Superior temporal gyrus (tissue), 1 donor: Measurements from ENCODE around the gene PTGR3.

Experiments used
- DNase-seq: peaks from one replicate; pipeline ENCODE4 v3.0.0-alpha.2; 2016; ENCODE audit errors: extremely low spot score

PTGR3 gene, protein sequence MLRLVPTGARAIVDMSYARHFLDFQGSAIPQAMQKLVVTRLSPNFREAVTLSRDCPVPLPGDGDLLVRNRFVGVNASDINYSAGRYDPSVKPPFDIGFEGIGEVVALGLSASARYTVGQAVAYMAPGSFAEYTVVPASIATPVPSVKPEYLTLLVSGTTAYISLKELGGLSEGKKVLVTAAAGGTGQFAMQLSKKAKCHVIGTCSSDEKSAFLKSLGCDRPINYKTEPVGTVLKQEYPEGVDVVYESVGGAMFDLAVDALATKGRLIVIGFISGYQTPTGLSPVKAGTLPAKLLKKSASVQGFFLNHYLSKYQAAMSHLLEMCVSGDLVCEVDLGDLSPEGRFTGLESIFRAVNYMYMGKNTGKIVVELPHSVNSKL

DNA sequence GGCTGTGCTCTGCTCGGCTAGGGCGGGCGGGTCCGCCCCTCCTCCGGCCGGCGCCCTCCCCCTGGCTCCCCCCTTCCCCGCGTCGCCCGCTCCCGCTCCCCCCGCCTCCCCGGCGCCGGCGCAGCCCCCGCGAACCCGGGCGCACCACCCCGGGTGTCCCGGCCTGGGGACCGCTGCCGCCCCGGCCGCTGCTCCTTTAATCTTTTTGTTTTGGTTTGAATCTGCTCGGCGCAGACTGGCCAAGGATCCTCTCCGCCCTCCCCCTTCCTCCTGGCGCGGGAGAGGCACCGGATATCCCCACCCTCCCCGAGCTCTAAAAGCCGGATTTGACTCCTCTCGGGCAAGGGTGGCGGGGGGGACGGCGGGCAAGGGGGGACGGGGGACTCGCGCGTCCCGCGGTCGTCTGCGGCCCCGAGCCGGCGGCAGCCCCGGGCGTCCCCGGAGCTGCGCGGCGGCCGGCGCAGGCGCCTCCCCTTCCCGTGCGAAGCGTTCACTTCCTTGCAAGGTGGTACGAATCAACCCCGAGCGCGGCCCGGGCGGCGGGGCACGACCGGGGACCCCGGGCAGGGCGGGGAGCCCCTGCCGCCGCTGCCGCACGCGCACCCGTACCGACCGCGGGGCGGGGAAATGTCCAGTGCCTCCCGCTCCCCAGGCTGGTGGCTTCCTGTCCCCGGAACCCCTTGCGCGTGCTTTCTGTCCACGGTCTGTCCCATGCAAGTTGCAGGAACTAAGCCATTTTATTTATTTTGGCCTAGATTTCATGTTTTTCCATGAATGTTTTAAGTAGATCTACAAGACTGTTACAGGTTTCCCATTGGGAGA is at the start of gene PTGR3:
Gene PTGR3 (minus strand): TSS at position 11 of the 822 bp plus-strand sequence. CDS start 81 bp downstream, outside the sequence.
- DNase-seq: peak; percentile 77

DNA sequence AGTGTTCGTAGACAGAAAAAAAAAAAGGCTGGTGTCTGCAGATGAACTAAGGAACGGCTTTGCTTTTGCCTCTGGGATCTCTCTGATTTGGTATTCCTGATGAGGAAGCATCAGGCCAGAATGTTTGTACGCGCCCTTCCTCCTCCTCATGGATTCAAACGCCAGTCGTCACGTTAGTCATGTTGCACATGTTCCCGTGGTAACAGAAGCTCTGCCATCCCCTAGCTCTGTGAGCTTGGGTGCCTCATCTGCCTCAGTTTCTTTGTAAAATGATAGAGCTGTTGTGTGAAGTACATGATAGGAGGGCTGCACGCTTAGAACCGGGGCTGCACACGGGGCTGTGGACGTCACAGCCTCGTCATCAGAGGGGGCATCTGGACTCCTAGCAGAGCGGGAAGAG is 48.7 kb upstream of the PTGR3 start:
- DNase-seq: no peak

DNA sequence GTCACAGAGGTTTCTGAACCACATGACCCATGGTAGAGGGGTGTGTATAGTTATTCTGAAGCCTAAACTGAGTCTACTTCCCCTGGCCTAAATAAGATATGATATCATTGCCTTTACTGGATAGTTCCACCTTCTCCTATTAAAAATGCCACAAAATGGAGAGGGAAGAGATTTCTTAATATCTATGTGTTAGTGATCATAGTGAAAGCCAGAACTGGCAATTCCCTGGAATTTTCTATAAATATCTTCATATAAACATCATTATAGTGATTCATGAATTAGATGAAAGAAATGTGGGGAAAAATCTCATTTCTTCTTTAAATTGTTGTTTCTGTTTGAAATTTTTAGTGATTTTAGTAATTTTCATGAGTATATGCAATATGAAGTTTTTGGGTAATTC is 47.4 kb upstream of the PTGR3 start:
- no peak for DNase-seq

DNA sequence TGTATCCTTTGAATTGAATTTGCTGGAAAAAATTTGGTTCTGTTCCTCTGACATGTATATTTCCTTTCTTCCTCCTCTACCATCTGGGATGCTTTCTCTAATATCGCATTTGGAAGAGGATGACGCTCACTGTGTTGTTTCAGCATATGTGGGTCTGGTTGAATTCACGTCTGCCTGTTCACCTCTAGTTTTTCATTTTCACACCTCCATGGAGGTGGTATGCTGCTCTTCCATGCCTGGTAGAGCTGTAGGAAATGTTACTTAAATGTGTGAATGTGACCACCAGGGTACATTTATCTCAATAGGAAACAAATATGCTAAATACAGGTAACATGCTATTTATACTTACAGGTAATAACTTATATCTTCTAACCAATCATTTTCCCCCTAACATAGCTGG is 46.2 kb upstream of the PTGR3 start:
- no peak for DNase-seq

DNA sequence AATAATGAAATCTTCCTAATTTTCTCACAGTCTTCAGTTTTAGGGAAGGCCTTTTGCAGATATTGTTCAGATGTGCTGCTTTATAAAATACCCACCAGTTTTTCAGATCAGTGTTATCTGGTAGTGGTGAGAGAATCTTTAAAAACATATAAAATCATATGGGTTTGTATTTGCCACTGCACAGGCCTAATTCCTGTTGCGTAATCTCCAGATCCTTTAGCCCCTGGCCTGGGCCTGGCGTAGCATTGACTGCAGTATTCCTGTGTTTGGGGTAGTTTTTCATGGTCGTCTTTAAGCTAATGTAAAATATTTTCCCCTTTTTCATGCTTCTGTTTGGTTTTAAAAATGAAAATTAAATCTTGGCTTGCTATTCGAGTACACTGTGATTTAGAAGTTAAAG is 44.8 kb upstream of the PTGR3 start:
- no peak for DNase-seq

DNA sequence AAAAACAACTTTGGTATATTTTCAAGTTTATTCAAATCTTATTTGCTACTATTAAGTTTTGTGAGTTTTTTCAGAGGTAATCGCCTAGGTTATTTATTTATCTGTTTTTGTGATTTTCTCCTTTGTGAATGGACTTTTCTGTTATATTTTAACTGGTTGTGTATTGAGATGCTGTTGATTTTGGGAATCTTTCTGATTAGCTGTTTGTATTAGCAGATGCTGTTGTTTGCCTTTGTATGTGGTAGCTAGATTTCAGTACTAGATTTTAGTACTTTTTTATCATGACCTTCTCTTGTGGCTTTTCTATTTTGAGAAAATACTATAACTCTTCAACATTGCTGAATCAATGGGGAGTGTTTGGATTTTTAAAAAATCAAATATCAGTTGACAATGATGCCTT is 44.1 kb upstream of the PTGR3 start:
- DNase-seq: no peak

DNA sequence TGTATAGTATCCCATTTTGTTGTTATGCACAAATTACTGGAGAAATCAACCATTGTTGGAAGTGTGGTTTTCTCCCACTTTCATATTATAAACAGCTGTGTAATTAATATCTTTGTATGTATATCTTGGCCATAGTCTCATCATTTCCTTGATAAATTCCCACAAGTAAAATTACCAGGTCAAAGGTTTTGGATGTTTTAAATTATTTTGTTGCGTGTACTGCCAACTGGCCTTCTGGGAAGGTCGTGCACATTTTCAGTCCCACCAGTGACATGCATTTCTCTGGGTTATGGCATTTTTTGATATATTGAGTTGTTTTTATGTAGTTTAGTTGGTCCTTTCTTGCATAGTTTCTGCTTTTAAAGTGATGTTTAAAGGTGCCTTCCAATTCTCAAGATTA is 43.2 kb upstream of the PTGR3 start:
- DNase-seq: no peak

DNA sequence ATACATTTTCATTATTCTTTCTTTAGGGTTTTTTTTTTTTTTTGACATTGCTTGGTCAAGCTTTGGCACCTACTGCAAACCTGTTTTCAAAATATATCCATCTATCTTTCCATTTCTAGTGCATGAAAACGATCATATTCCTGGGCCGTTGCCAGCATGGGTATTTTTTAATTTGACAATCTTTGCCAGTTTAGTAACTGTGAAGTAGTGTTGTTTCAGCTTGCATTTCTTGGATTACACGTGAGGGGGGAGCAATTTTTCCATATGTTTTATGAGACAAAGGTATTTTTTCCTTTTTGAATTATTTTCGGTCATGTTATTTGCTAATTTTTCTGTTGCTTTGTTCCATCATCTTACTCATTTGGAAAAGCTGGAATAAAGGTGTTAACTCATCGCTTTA is 42.5 kb upstream of the PTGR3 start:
- no peak for DNase-seq

DNA sequence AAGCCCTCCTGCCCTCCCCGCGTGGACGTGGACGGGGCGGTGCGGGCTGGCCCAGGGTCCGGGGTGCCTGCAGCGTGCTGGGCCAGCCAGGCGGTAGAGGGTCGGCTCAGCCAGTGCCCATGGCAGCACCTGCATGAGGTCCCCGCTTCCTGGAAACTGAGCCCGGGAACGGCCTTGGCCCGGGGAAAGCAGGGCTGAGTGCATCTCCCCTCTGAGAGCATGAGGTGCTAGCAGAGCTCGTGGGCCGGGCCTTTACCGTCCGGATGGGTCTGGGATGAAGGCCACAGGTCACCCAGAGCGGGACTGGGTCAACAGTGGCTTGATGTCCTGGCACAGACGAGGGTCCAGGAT is 41.5 kb upstream of the PTGR3 start:
- DNase-seq: no peak

DNA sequence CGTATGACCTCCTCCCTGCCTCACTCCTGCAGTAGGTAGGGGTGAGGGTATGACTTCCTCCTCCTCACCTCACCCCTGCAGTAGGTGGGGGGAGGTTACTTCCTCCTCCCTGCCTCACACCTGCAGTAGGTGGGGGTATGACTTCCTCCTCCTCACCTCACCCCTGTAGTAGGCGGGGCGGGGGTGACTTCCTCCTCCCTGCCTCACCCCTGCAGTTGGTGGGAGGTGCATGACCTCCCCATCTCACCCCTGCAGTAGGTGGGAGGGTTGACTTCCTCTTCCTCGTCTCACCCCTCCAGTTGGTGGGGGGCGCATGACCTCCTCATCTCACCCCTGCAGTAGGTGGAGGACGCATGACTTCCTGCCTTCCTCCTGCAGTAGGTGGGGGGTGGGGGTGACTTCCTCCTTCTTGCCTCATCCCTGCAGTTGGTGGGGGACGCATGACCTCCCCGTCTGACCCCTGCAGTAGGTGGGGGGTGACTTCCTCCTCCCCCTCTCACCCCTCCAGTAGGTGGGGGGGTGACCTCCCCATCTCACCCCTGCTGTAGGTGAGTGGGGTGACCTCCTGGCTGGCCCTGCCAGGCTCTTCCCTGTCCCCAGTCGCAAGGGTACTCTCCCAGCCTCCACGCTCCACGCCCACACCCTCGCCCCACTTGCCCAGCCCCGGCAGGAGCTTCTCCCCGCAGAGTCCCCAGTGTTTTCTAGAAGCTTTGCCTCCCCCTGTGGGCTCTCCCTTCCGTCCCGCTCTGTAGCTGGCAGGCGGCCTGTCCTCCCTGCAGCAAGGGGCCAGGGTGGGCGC is 40.9 kb upstream of the PTGR3 start:
- DNase-seq: no peak

DNA sequence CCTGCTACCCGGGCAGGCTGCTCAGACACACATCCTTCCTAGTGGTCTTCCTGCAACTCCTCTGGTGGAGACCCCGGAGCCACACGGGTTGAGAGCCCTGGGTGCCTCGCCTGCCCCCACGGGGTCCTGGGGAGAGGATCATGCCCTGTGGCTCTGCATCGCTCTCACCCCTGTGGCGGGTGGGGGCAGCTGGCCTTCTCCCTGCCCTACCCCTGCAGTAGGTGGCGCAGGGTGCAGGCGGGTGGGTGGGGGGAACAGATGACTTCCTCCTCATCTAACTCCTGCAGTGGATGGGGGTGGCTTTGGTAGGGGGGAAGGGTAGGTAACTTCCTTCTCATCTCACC is 40.2 kb upstream of the PTGR3 start:
- DNase-seq: no peak

DNA sequence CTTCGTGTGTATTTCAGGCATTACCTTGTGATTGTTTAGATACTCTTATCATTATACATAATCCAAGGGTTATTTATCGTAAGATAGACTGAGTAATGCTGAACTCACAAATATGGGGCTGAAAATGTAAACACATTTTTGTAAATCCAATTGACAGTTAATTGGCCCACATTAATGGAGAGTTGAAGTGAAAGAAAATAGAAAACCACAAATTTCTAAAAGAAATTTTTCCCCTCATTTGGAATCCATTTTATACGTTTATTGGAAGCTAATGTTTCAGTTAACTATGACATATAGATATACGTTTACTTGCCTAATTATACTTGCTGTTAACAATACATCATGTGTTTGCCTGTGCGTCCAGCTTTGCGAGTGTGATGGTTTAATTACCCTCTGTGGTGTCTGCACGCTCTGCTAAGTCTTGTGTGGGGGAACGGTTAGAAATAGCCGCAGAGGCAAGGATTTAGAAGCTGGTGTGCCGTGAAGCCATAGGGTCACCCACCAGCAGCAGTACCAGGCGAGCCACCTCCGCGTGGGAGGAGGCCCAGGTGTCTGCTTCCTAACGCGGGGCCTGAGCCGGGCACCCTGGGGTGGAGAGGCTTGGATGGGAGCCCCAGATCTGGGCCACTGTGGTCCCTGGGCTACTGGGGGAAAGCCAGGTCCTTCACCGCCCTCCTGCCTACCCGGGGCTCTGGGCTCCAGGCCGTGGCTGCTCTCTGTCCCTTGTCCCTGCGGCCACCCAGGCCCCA is 39.7 kb upstream of the PTGR3 start:
- DNase-seq: no peak

DNA sequence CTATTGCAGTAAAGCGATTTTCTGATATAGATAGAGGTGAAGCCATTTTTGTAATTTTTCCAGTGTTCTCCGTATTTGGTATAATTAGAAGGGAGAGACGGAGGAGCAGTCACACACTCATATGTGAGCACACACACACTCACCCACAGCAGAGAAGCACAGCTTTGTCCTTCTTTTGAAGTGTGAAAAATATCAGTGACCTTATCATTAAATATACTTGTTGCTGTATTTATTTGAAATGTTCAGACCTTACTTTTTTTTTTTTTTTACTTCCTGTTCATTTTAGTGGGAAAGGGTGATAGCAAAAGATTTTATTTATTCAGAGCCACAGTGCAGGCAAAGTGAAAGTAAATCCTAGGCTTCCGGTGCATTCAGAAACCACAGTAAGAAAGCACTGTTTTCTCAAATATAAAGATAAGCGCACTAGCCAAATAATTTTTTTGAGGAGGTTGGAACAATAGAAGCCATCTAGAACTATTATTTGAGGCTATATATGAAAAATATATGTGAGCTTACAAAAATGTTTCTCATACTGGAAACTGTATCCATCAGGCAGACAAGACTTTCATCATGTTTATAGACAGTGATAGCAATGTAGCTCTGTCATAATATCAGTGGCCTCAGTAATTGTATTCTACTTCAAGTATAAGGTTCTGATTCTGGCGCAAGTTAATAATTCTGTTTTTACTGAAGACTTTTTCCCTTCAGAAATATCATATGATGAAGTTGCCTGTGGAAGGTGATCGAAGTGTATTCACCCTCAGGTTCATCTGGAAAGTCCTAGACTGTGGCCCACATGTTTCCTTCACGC is 38.9 kb upstream of the PTGR3 start:
- DNase-seq: peak; percentile 73

DNA sequence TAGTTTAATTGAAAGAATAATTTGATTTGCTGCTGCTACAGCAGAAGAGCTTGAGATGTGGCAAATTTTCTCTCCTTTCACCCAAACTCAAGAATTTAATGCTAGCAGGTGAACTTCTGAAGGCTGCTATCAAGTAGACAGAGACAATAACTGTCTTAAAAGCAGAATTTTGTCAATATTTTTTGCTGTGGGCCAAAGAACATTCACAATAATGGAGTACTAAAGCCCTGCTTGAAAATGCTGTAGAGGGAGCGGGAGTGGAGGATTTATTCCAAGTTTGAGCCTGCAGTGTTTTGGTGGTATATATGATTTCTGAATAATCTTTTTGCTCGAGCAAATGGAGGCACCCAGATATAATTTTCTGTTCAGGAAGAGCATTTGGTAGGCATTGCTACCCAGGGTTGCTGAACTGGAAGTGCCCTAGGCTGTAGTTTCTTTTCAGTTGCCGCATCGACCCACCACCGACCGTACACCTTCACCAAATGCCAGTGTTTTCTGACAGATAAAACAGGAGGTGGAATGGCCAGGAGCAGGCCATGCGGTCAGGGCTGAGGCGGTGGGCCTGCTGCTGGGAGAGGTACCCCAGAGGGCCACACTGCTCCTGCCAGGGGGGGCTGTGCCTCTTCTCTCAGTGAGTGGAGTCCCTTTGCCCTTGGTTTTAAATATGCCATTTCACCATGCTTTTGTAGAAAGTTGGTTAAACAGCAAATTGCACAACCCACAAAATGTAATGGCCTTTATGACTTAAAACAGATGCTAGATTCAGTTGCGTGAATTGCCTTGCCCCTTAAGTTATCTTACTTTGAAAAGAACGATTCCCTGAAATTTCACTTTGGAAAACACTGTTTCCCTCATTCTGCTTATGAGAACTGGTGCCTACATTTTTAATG is 38.0 kb upstream of the PTGR3 start:
- DNase-seq: peak; percentile 63

DNA sequence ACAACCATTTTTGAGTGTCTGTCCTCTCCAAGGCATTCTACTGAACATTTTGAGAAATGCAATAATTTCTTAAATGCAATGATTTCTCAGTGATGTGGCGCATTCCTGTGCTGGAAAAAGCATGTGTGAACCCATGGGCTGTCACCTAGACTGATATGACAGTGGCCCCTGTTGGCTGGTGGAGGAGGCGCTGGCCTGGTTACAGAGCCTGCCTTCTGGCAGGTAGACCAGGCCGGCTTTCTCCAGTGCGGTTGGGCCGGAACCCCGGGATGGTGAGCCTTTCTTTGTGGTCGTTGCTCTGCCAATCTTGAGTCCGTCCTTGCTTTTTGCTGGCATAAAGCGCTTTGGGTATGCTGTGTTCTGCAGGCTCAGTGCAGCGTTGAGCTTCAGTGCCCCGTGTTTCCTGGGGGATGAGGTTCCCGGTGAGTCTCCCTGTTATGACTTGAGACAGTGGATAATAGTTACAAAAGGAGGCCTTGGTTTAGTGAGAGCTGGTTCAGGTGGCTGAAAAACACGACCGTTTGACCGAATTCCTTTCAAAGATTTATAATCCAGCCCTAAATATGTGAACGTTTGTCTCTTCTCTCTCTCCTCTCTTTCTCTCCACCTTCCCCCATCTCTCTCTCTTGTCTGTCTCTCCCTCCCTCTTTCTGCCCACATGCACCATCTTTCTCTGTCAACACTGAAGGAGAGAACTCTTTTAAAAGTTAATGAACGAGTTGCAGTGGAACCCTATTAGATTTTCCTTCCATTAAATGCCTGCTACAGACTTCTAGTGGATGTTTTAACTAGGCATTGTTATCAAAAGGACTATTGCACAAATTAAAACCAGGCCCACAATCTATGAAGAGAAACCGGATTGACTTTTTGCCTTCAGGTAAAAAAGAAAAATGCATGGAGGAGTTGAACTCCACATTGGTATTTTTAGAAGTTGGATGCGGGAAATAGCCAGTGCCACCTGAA is 35.7 kb upstream of the PTGR3 start:
- no peak for DNase-seq

DNA sequence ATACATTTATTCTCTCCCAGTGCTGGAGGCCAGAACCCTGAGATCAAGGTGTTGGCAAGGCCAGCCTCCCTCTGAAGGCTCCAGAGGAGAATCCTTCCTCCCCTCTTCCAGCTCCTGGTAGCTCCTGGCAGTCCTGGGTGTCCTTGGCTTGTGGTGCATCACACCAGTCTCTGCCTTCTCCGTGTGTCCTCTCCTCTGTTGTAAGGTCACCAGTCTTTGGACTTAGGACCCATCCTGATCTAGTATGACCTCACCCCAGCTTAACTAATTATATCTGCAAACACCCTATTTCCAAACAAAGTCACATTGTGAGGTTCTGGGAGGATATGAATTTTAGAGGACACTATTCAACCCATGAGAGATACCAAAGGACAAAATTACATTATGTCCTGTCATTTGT is 32.8 kb upstream of the PTGR3 start:
- DNase-seq: no peak

DNA sequence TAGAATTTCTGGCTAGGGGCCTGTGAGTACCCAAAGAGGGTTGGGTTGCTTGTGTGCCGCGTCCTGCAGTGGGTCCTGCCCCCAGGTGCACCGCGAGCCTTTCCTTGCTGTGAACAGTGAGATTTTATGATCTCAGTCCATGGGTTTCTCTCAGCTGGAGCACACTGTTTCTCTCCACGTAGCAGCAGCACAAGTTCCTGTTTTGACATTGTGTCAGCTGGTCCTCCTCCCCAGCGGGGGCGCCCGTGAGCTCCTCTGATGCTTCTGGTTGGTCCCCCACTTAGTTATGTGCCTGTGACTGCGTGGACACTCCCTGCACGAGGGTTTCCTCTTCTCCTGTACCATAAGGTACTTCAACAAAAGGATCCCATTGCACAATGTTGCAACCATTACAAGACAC is 31.5 kb upstream of the PTGR3 start:
- DNase-seq: no peak

DNA sequence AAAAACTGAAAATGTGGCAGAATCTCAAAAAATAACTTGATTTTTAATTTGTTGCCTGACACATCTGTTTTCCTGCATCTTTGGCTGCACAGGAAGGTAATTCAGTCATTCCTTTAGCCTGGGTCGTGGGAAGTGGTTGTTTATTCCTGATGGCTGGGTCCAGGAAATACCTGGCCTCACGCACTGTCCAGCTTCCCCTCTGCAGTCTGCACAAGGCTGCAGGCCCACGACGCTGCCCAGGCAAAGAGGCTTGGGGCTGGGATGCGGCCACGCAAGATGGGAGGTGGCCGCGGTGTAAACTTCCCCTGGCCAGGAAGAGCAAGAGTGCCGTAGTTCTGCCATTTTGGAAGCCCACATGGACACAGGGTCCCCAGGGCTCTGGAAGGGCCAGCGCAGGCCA is 29.8 kb upstream of the PTGR3 start:
- DNase-seq: no peak

DNA sequence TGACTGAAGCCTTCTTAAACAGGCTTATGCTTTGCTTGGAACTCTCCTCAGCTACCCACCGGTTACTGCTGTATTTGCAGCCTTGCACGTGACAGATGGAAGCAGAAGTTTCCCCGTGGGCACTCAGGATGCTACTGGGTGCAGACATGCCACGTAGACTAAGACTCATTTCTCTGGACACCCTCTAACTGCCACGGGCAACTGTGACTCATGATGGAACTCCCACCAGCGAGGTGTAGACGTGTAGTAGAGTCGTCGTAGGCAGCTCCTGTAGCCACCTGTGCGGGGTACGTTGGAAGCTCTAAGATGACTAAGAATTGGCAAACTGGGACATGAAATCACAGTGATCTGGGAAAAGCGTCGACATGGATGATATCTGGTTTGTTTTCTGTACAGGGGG is 29.2 kb upstream of the PTGR3 start:
- no peak for DNase-seq
